NCI-H2171 (cell line): Measurements from ENCODE around the gene CEACAM19.
"Not testable (repeated sequence)": the region's sequence is repeated elsewhere in the genome, so short reads cannot be mapped to it uniquely, and the experiment has no call there.

Experiments
- DNase-seq: peaks from one replicate; lab custom pipeline; 2025; lab: John Stamatoyannopoulos, UW

CEACAM19 gene

DNA sequence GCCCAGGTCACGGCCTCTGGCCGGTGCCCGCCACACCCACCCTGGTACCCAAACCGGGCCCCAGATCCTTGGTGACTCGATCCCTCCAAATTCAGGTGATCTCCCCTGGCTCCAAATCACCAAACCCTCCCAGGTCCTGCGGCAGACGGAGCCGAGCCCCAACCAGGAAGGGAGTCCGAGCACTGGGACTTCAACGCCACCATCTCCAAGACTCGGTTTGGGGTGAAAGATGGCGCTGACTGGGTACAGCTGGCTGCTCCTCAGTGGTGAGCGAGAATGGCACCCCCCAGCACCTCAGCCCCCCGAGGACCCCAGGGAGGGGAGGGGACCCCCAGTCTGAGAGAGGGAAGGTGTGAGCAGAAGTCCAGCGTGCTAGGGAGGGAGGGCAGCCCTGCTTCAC lies 29.9 kb downstream of the CEACAM19 start:
- no peak for DNase-seq

DNA sequence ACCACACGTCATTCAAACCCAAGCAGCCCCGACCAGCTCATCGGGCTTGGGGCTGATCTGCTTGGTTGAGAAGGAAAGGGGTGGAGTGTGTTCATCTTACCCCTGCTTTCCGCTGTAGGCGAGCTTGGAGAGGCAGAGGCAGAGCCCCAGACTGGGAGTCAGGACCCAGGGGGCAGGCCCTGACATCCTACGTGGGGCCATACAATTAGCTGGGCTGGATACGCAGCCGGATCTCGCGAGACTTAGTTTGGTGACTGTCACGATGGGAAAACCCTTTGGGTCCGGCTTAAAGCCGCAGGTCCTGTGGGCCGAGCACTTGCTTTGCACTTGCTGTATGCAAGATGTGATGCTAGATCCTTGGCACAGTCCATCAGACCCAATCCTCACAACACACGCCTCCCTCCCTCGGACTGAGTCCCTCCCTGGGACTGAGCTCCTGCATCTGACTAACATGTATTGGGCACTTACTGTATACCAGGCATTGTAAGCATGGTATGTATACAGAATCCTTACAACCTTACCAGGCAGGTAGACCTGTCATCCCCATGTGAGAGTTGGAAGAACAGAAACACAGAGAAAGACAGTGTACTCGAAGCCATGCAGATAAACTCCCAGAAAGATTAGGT lies 31.4 kb downstream of the CEACAM19 start:
- no peak for DNase-seq

DNA sequence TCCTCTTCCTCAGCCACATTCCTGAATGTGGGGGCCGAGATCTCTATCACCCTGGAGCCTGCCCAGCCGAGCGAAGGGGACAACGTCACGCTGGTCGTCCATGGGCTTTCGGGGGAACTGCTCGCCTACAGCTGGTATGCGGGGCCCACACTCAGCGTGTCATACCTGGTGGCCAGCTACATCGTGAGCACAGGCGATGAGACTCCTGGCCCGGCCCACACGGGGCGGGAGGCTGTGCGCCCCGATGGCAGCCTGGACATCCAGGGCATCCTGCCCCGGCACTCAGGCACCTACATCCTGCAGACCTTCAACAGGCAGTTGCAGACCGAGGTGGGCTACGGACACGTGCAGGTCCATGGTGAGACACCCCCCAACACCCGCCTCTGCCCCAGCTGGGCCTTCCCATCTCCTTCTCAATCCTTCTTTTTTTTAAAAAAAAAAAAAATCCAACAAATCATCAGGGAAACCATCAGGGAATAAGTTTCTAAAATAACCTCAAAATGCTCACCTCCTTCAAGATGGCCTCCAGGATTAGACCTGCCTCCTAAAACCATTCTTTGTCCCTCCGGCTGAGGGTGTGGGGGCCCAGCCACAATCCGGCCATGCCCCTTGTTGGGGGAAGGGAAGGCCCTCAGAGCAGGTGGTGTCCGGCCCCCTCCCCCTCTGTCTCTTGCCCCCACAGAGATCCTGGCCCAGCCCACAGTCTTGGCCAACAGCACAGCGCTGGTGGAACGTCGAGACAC lies 32.2 kb downstream of the CEACAM19 start:
- no peak for DNase-seq

DNA sequence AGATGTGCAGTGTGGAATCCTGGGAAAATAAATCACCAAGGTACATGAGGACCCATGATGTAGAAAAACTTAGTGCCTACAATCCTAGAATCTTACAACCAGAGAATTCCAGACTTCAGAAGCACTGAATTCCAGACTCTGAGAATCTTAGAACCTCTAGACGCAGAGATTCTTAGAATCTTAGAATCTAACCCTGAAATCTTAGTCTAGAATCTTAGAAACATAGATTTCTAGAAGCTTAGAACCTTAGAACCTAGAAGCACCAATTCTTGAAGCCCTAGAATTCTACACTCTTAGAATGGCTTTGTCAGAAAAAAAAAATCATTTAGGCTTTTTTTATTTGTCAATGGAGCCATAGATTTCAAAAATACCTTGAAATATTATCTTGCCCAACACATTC lies 33.7 kb downstream of the CEACAM19 start:
- no peak for DNase-seq

DNA sequence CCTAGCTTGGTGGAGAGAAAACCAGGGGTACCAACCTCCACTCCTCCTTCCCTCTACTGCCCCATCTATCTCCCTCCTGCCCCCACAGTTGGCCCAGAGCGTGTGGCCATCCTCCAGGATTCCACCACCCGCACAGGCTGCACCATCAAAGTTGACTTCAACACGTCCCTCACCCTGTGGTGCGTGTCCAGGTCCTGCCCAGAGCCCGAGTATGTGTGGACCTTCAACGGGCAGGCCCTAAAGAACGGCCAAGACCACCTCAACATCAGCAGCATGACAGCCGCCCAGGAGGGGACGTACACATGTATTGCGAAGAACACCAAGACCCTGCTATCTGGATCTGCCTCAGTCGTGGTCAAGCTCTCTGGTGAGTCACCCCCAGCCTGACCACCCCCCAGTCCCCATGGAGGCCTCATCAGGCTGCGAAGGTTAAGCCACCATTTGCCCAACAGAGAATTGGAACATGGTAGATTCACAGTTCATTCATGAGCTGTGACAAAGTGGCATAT lies 34.3 kb downstream of the CEACAM19 start:
- DNase-seq: no peak

DNA sequence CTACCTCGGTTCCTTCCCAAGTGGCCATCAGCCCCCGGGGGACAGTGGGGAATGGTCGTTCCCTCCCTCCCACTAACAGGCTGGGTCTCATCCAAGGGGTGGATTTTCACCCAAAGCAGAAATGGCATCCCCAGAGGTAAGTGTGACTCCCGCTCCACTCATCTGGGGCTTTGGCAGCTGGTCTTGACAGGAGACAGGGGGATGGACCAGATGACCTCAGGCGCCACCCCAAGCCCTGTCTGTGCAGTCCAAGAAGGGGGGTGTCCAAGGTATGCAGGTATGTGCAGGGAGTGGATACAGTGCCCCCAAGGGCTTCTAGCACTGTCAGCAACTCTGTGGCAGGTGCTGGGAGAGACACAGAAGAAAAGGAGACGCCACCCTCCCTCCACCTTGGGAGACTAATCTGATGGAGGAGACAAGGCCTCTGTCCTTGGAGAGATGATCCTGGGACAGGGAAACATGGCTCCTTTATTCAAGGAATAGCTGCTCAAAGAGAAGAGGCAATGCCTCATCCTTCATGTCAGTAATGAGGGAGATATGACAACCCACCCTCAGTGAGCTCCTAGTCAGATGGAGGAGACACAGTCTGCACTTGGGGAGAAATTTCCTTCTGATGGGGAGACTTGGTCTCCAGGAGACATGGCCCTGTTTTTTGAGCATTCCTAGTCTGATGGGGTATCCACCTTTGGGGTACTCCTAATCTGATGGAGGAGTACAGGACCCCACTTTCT lies 35.4 kb downstream of the CEACAM19 start:
- DNase-seq: no peak

DNA sequence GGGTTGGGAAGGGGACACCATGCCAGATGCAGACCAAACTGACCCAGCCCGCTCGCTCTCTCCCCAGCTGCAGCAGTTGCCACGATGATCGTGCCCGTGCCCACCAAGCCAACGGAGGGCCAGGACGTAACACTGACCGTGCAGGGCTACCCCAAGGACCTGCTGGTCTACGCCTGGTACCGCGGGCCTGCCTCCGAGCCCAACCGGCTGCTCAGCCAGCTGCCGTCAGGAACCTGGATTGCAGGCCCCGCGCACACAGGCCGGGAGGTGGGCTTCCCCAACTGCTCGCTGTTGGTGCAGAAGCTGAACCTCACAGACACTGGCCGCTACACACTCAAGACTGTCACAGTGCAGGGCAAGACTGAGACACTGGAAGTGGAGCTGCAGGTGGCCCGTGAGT lies 36.5 kb downstream of the CEACAM19 start:
- no peak for DNase-seq

DNA sequence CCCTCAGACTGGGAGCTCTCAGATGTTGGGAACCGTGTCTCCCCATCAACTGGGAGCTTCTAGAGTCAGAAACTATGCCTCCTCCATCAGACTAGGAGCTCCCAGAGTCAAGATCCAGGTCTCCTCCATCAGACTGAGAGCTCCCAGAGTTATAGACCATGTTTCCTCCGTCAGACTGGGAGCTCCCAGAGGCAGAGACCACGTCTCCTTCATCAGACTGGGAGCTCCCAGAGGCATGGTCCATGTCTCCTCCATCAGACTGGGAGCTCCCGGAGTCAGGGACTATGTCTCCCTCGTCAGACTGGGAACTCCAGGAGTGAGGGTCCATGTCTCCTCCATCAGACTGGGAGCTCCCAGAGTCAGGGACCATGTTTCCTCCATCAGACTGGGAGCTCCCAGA lies 37.7 kb downstream of the CEACAM19 start:
- no peak for DNase-seq

DNA sequence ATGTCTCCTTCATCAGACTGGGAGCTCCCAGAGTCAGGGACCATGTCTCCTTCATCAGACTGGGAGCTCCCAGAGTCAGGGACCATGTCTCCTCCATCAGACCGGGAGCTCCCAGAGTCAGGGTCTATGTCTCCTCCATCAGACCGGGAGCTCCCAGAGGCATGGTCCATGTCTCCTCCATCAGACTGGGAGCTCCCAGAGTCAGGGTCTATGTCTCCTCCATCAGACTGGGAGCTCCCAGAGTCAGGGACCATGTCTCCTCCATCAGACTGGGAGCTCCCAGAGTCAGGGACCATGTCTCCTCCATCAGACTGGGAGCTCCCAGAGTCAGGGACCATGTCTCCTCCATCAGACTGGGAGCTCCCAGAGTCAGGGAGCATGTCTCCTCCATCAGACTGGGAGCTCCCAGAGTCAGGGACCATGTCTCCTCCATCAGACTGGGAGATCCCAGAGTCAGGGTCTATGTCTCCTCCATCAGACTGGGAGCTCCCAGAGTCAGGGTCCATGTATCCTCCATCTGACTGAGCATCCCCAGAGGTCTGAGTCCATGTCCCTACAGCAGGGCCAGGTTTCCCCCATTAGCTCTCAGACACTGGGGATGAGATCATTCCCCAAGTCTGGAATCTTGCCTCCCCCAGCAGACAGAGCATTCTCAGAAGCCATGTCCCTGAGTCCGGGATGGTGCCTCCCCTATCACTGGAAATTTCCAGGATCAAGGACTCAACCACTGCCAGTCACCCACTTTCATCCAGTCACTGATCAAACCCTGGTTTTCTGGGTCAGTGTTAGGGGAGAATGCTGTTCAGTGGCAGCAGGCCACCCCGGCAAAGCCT lies 38.4 kb downstream of the CEACAM19 start:
- DNase-seq: not testable (repeated sequence)

DNA sequence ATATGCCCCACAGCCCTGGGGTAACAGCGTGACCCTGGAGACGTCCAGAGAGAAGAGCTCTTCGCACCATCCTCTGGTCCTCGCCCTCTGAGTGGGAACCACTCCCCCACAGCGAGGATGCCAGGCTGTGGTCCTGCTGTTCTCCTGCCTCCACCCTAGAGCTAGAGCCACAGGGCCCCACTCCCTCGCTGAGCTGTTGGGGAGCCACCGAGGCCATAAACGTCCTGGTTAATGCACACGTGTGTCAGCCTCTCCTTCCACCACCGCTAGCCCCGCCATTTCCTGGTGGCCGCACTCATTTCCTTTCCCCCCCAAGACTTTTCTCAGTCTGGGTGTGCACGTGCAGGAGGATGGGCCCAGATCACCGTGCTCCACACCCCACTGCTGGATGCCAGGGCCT lies 39.2 kb downstream of the CEACAM19 start:
- DNase-seq: no peak

DNA sequence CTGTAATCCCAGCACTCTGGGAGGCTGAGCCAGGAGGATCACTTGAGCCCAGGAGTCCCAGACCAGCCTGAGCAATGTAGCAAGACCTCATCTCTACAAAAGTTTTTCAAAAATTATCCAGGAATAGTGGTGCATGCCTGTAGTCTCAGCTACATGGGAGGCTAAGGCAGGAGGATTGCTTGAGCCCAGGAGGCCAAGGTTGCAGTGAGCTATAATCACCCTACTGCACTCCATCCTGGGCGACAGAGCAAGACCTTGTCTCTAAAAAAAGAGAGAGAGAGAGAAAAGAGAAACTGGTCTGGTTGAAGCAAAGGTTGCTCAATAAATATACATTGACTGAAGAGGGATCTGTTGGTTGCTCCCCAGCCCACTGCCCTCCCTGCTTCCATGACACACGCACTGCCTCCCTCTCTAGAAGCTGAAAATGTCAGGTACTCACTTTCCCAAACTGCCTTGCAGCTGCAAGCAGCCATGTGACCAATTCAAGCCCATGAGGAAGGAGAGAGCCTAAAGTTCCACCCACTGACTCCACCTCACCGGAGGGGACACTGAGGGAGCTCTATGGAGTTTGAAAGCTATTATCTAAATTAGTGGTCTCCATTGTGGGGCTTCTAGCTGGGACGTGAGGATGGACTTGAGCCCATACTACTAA lies 41.7 kb downstream of the CEACAM19 start:
- DNase-seq: no peak

DNA sequence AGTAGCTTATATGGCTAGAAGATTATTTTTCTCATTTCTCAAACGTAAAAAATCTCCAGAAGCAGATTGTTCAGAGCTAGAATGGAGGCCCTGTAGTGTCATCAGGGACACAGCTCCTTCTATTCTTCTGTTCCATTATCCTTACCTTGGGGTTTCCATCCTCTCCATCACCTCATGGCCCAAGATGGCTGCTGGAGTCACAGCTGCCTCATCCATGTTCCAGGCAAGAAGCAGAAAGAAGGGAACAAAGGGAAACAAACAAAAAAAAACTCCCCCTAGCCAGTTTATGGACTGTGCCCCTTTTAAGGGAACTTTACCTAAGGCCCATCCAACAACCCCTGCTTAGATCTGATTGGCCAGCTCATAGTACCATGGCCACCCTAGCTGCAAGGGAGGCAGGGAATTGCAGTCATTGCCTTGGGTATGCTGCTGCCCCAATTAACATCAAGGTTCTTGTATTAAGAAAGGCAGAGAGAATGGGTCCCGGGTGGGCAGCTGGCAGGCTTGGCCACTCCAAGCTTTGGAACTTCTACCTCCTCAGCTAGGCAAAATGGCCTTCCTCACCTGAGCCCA lies 43.4 kb downstream of the CEACAM19 start:
- no peak for DNase-seq

DNA sequence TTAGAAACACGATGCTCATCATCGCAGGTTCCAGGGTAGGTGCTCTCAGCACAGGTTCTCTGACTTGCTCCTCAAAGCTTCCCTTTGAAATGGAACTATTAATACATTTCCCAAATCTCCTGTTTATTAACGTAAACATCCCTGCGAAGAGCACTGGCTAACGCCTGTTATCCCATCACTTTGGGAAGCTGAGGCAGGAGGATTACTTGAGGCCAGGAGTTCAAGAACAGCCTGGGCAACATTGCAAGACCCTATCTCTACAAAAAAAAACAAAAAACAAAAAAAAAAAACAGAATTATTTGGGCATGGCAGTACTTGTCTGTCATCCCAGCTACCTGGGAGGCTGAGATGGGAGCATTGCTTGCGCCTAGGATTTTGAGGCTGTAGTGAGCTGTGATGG lies 46.3 kb downstream of the CEACAM19 start:
- DNase-seq: no peak

DNA sequence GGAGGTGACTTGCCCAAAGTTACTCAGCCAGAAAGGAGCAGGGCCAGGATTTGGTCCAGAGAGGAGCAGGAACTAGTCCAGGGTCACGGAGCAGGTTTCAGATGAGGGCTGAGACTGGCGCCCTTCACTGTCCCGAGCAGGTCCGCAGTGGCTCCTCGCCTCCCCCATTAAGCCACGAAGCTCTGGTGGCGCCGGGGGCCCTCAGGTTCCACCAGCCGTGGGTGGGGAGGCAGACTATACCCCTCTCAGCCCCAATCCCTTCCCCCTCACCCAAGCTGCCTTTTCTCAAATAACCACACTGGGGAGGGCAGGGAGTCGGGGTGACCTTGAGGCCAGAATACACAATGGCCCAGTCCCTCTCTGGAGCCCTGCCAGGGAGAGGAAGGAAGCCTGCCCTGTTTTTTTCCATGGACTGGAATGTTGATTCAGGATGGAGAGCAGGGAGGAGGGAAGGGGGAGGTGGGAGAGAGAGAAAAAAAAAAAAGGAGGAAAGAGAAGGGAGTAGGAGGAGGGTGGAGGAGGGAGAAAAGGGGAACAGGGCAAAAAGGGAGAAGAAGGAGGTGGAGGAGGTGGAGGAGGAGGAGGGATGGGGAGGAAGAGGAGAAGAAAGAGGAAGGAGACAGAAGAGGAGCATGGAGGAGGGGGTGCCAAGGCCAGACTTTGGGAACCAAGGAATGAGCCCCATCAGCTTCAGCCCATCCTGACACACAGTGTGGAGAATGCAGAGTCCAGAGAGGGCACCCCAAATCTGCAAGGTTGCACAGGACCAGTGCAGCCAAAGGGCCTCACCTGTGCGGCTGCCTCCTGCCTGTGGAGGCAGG lies 47.4 kb downstream of the CEACAM19 start:
- DNase-seq: no peak

DNA sequence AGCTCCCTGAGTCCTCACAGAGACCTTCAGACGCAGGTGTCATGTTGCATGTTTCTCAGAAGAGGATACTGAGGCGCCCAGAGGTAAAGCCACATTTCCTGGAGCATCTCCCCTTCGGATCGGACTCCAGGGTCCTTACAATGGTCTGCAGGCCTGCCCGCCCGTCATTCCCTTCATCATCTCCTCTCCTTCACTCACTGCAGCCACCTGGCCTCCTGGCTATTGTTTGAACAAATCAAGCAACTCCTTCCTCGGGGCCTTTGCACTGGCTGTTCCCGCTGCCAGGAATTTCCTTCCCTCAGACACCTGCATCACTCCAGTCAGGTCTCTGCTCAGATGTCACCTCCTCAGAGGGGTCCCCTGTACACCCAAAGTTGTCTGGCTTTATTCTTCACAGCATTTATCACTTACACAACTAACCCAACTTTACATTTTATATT lies 48.0 kb downstream of the CEACAM19 start:
- no peak for DNase-seq

DNA sequence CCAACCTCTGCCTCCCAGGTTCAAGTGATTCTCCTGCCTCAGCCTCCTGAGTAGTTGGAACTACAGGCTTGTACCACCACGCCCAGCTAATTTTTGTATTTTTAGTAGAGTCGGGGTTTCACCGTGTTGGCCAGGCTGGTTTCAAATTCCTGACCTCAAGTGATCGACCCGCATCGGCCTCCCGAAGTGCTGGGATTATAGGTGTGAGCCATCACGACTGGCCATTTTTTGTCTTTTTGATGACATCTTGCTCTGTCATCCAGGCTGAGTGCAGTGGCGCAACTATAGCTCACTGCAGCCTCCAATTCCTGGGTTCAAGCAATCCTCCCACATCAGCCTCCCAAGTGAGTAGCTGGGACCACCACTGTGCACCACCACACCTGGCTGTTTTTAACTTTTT lies 49.1 kb downstream of the CEACAM19 start:
- DNase-seq: not testable (repeated sequence)

DNA sequence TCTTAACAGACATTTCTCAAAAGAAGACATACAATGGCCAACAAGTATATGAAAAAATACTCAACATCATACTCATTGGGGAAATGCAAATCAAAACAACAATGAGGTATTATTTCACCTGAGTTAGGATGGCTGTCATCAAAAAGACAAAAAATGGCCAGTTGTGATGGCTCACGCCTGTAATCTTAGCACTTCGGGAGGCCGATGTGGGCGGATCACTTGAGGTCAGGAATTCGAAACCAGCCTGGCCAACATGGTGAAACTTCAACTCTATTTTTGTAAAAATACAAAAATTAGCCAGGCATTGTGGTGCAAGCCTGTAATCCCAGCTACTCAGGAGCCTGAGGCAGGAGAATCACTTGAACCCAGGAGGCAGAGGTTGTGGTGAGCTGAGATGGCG lies 49.7 kb downstream of the CEACAM19 start:
- no peak for DNase-seq

DNA sequence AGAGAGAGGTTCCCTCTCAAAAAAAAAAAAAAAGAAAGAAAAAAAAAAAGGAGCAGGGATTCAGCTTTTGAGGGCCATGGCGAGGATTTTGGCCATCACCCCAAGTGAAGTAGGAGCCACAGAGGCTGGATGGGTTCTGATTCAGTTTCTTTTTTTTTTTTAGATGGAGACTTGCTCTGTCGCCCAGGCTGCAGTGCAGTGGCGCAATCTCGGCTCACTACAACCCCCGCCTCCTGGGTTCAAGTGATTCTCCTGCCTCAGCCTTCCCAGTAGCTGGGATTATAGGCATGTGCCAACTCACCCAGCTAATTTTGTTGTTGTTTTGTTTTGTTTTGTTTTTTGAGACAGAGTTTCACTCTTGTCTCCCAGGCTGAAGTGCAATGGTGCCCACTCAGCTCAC lies 50.1 kb downstream of the CEACAM19 start:
- DNase-seq: not testable (repeated sequence)

DNA sequence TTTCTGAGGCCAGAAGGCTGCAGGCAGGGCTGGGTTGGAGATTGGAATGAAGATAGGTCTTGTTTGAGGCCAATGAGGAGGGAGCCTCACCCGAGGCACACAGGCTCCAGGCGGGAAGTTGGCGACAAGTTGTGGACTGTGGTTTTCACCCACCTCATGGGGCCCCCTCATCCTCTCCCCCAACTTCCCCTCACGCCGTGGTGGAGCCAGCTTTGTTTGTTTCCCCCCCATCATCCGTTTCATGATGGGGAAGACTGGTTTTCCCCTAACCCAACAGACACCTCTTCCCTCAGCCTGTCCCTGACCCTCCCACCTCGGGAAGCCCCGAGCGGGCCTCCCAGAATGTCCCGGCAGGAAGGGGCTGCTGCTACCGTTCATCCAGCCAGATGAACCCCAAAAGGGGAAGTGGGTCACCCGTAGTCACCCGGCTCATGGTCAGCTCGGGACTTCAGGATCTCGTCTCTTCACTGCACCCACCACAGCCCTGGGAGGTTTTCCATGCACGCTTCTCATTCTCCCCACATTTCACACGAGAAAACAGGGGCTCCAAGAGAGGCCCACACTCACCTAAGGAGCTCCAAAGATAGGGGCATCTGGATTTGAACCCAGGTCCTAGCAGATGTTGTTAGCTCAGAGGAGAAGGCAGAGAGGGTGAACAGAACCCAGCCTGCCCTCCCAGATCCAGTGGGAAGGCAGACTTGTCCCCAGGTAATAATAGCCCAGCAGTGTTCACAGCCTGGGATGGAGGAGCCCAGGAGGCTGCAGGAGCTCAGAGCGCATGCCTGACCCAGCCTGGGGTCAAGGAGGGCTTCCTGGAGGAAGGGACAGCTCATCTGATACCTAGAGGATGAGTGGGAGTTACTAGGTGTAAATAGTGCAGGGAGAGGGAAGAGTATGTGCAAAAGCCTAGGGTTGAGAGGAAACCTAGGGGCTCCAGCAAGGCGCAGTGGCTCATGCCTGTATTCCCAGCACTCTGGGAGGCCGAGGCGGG lies 51.1 kb downstream of the CEACAM19 start:
- no peak for DNase-seq
